Posterior cingulate gyrus (tissue), 11 donors: ENCODE measurements around the gene GAD1.

Experiments used
- DNase-seq, 10 donors: peaks; one replicate each; pipeline versions ENCODE4 v3.0.0 to v3.0.0-alpha.2; 2020 to 2021; ENCODE audit warnings: mixed read lengths in 3 of 10
- intact Hi-C: fragments of 100-400 bp; cut with DNase I; formaldehyde crosslinking; loops from one replicate; pipeline ENCODE4 v1.15.1; 2023

Gene GAD1

GRCh38 chr2:170840717-170841210 is 24.1 kb downstream of the GAD1 start:
- no peak for DNase-seq
- intact Hi-C loops, result no loop called here

GRCh38 chr2:170842785-170843184 is 26.1 kb downstream of the GAD1 start:
- intact Hi-C loops, result no loop called here
- no peak for DNase-seq

- intact Hi-C loops, result no loop called here
- DNase-seq, result no peak
These were observed 27.0 kb downstream of the GAD1 start for GRCh38 chr2:170843656-170844055.

- intact Hi-C loops, result no loop called here
- DNase-seq, result no peak
These were observed 28.7 kb downstream of the GAD1 start for GRCh38 chr2:170845343-170845742.

- no peak for DNase-seq
These were observed 29.6 kb downstream of the GAD1 start for GRCh38 chr2:170846314-170846713.

GRCh38 chr2:170847716-170848115 is 31.0 kb downstream of the GAD1 start:
- DNase-seq, result no peak
- intact Hi-C loops, result no loop called here

More at GRCh38 chr2:170846314-170846713, 29.6 kb downstream of the GAD1 start:
- intact Hi-C loops, result no loop called here

- intact Hi-C loops, result no loop called here
- DNase-seq, result no peak
These were observed 31.9 kb downstream of the GAD1 start for GRCh38 chr2:170848587-170848986.

- intact Hi-C loops, result no loop called here
- no peak for DNase-seq
These were observed 33.6 kb downstream of the GAD1 start for GRCh38 chr2:170850251-170850650.

GRCh38 chr2:170851635-170852034 is 34.9 kb downstream of the GAD1 start:
- DNase-seq, result no peak
- intact Hi-C loops, result no loop called here

GRCh38 chr2:170856066-170856465 is 39.4 kb downstream of the GAD1 start:
- no peak for DNase-seq
- intact Hi-C loops, result no loop called here

- DNase-seq, result no peak
- intact Hi-C loops, result no loop called here
These were observed 45.7 kb downstream of the GAD1 start for GRCh38 chr2:170862286-170862902.

- DNase-seq, result no peak
- intact Hi-C loops, result no loop called here
These were observed 46.4 kb downstream of the GAD1 start for GRCh38 chr2:170863087-170863486.

- intact Hi-C loops, result no loop called here
- no peak for DNase-seq
These were observed 52.3 kb downstream of the GAD1 start for GRCh38 chr2:170869036-170869435.

- intact Hi-C loops, result no loop called here
- no peak for DNase-seq
These were observed 52.8 kb downstream of the GAD1 start for GRCh38 chr2:170869461-170869860.

- intact Hi-C loops, result no loop called here
These were observed 56.5 kb downstream of the GAD1 start for GRCh38 chr2:170873035-170873692.

GRCh38 chr2:170878066-170878465 is 61.4 kb downstream of the GAD1 start:
- intact Hi-C loops, result no loop called here
- no peak for DNase-seq

More at GRCh38 chr2:170873035-170873692, 56.5 kb downstream of the GAD1 start:
- peak in 9 of 10 donors; percentile 39 to 92 (median 69) for DNase-seq

- no peak for DNase-seq
- intact Hi-C loops, result no loop called here
These were observed 61.8 kb downstream of the GAD1 start for GRCh38 chr2:170878505-170878904.

- intact Hi-C loops, result no loop called here
These were observed 65.2 kb downstream of the GAD1 start for GRCh38 chr2:170881840-170882239.

GRCh38 chr2:170882758-170883157 is 66.1 kb downstream of the GAD1 start:
- DNase-seq, result no peak
- intact Hi-C loops, result no loop called here

More at GRCh38 chr2:170881840-170882239, 65.2 kb downstream of the GAD1 start:
- no peak for DNase-seq

- intact Hi-C loops, result no loop called here
- DNase-seq, result no peak
These were observed 67.0 kb downstream of the GAD1 start for GRCh38 chr2:170883683-170884082.

- intact Hi-C loops, result no loop called here
- no peak for DNase-seq
These were observed 68.6 kb downstream of the GAD1 start for GRCh38 chr2:170885130-170885791.

GRCh38 chr2:170886386-170886785 is 69.7 kb downstream of the GAD1 start:
- intact Hi-C loops, result no loop called here
- no peak for DNase-seq
